ENCODE measurements around the gene OBSCN. TPM values are rescaled to one million over a fixed set of nuclear protein-coding genes. Genes with fewer than 3 reads are reported as not detected.

Gene OBSCN
- total RNA-seq, 1 donor: 13.0 TPM

GRCh38 chr1:228398741-228399461, 191.1 kb downstream of the OBSCN start:
- no peak for DNase-seq (ENCODE audit: low read depth)
- no peak overlapping the region for H3K4me3 ChIP-seq (ENCODE audit: low read depth, low read length)
- TF ChIP-seq CTCF (IDR thresholded peaks at IDR 0.05; ENCODE audit: insufficient read depth, low read depth, low read length): no peak

- no peak for TF ChIP-seq CTCF (IDR thresholded peaks at IDR 0.05; ENCODE audit: insufficient read depth, low read depth, low read length)
- no peak overlapping the region for H3K4me3 ChIP-seq (ENCODE audit: low read depth, low read length)
- DNase-seq (ENCODE audit: low read depth): no peak
Measured at GRCh38 chr1:228399531-228400236, 191.8 kb downstream of the OBSCN start.

DNA sequence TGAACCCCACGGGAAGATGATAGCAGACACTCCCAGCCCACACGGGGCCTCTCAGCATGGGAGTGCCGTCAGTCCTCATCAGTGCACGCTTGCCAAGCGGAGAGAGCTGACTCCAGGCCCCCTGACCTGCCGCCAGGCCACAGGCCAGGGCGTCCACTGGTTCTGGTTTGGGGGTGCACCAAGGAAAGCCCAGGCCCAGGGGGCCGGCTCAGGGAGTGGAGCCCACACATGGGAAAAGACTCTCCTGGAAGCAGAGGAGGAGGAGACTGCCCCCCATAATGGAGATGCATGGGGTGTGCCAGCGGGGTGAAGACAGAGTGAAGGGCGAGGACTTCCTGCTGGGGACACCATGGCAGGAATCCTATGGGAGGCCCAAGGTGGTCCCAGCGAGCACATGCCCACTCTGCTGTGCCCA, 192.4 kb downstream of the OBSCN start:
- no peak overlapping the region for H3K4me3 ChIP-seq (ENCODE audit: low read depth, low read length)
- TF ChIP-seq CTCF (IDR thresholded peaks at IDR 0.05; ENCODE audit: insufficient read depth, low read depth, low read length): no peak
- DNase-seq (ENCODE audit: low read depth): no peak

- H3K4me3 ChIP-seq (ENCODE audit: low read depth, low read length): no peak overlapping the region
- DNase-seq (ENCODE audit: low read depth): no peak
- no peak for TF ChIP-seq CTCF (IDR thresholded peaks at IDR 0.05; ENCODE audit: insufficient read depth, low read depth, low read length)
Measured at GRCh38 chr1:228400692-228401454, 193.0 kb downstream of the OBSCN start.

- no peak overlapping the region for H3K4me3 ChIP-seq (ENCODE audit: low read depth, low read length)
- no peak for TF ChIP-seq CTCF (IDR thresholded peaks at IDR 0.05; ENCODE audit: insufficient read depth, low read depth, low read length)
- DNase-seq (ENCODE audit: low read depth): no peak
Measured at GRCh38 chr1:228401782-228402640, 194.2 kb downstream of the OBSCN start.

DNA sequence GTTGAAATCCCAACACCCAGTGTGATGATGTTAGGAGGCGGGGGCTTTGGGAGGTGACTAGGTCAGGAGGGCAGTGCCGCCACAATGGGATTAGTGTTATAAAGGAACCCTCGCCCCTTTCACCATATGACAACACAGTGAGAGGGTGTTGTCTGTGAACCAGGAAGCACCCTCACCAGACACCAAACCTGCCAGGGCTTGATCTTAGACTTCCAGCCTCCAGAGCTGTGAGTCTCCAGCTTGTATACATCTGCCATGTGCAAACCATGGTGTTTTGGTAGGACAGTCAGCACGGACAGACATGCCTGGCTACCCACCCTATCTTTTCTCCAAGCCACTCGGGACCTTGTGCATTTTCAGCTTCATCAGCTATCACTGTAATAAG, 194.8 kb downstream of the OBSCN start:
- no peak for TF ChIP-seq CTCF (IDR thresholded peaks at IDR 0.05; ENCODE audit: insufficient read depth, low read depth, low read length)
- DNase-seq (ENCODE audit: low read depth): no peak
- no peak overlapping the region for H3K4me3 ChIP-seq (ENCODE audit: low read depth, low read length)
